ENCODE data around the gene CALCR.
A peak's percentile ranks its signal among the peaks of the same experiment; 100 is the strongest.

CALCR gene

GRCh38 chr7:93574646-93575554, at the start of gene CALCR:
CALCR (minus strand) TSS chr7:93574724; CDS start chr7:93486981, 87,743 bp downstream.
- TF ChIP-seq, protein P1, sequence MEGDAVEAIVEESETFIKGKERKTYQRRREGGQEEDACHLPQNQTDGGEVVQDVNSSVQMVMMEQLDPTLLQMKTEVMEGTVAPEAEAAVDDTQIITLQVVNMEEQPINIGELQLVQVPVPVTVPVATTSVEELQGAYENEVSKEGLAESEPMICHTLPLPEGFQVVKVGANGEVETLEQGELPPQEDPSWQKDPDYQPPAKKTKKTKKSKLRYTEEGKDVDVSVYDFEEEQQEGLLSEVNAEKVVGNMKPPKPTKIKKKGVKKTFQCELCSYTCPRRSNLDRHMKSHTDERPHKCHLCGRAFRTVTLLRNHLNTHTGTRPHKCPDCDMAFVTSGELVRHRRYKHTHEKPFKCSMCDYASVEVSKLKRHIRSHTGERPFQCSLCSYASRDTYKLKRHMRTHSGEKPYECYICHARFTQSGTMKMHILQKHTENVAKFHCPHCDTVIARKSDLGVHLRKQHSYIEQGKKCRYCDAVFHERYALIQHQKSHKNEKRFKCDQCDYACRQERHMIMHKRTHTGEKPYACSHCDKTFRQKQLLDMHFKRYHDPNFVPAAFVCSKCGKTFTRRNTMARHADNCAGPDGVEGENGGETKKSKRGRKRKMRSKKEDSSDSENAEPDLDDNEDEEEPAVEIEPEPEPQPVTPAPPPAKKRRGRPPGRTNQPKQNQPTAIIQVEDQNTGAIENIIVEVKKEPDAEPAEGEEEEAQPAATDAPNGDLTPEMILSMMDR (conservative IDR thresholded peaks at IDR 0.05): no peak
- TF ChIP-seq ZFX (IDR thresholded peaks at IDR 0.05): no peak
- no peak within 1 kb of the TSS for H3K27ac ChIP-seq

GRCh38 chr7:93623816-93624215, 49.3 kb upstream of the CALCR start:
- no peak overlapping the region for H3K27ac ChIP-seq
- TF ChIP-seq, protein P1 (conservative IDR thresholded peaks at IDR 0.05): no peak
- no peak for TF ChIP-seq ZFX (IDR thresholded peaks at IDR 0.05)

- H3K27ac ChIP-seq: no peak overlapping the region
- TF ChIP-seq, protein P1 (conservative IDR thresholded peaks at IDR 0.05): peak; percentile 76
- TF ChIP-seq ZFX (IDR thresholded peaks at IDR 0.05): no peak
These were observed 47.8 kb upstream of the CALCR start for GRCh38 chr7:93622036-93623033.

DNA sequence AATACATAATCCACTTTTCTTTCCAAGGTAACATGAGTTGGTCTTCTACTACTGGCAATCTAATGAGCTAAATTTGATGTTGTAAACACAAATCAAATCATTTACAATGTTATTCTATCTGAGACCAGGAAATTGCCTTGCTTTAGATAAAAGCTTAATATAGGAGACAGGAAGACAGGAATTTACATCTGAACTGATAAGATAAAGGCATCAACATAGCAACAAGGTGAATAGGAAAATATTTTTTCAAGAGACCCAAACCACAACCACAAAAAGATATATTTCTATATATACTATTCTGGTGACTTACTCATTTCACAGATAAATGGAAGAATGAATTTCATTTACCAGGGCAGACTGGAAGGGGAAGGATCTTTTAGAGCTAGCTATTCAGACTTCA, 46.3 kb upstream of the CALCR start:
- no peak overlapping the region for H3K27ac ChIP-seq
- TF ChIP-seq, protein P1 (conservative IDR thresholded peaks at IDR 0.05): no peak
- TF ChIP-seq ZFX (IDR thresholded peaks at IDR 0.05): no peak

- TF ChIP-seq, protein P1 (conservative IDR thresholded peaks at IDR 0.05): no peak
- no peak for TF ChIP-seq ZFX (IDR thresholded peaks at IDR 0.05)
- H3K27ac ChIP-seq: no peak overlapping the region
These were observed 45.5 kb upstream of the CALCR start for GRCh38 chr7:93620057-93620456.

- TF ChIP-seq, protein P1 (conservative IDR thresholded peaks at IDR 0.05): peak; percentile 36
- TF ChIP-seq ZFX (IDR thresholded peaks at IDR 0.05): no peak
- no peak overlapping the region for H3K27ac ChIP-seq
These were observed 26.8 kb upstream of the CALCR start for GRCh38 chr7:93601363-93601762.

All from C4-2B (cell line).